ENCODE results near the gene NBAS. TPM values are rescaled to one million over a fixed set of nuclear protein-coding genes. Genes with fewer than 3 reads are reported as not detected.

Gene NBAS
- total and polyA plus RNA-seq, 7 donors, result 19.5 to 52.8 (median 27.0) TPM

DNA sequence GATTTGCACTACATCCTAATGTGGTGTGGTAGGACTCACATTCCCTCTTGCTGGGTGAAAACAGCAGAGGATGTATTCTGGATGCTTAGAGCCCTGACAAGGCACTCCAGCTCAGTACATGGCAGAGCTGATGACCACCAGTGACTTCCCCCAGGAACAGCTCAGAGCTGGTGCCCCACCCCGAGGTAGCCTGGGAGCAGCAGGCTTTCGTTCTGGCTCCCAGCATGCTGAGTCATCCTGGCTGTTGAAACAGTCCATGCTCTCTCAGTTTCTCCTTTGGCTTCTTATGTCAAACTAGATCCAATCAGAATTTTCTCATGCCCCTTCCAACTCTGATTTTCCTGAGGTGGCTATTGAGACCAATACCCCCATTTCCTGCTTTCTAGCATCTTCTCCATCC lies 438.2 kb downstream of the NBAS start:
- H3K27me3 ChIP-seq (ENCODE audit: insufficient read depth in 3 of 3, low read length in 2 of 3), result no peaks in the 10 kb centered on the region
- WGBS, 3 donors, result 32 to 61% (median 43%) methylated on average over 2 of the region's 2 CpGs
- no peak overlapping the region for H3K4me3 ChIP-seq
- no peaks in the 10 kb centered on the region for H3K4me1 ChIP-seq
- DNase-seq (no peak), ATAC-seq (no peak)
- TF ChIP-seq, protein P1, sequence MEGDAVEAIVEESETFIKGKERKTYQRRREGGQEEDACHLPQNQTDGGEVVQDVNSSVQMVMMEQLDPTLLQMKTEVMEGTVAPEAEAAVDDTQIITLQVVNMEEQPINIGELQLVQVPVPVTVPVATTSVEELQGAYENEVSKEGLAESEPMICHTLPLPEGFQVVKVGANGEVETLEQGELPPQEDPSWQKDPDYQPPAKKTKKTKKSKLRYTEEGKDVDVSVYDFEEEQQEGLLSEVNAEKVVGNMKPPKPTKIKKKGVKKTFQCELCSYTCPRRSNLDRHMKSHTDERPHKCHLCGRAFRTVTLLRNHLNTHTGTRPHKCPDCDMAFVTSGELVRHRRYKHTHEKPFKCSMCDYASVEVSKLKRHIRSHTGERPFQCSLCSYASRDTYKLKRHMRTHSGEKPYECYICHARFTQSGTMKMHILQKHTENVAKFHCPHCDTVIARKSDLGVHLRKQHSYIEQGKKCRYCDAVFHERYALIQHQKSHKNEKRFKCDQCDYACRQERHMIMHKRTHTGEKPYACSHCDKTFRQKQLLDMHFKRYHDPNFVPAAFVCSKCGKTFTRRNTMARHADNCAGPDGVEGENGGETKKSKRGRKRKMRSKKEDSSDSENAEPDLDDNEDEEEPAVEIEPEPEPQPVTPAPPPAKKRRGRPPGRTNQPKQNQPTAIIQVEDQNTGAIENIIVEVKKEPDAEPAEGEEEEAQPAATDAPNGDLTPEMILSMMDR (IDR thresholded peaks at IDR 0.05), result no peak
- H3K9me3 ChIP-seq, result no peaks in the 10 kb centered on the region
- intact Hi-C loops (cut with DNase I), result no loop called here
- H3K27ac ChIP-seq, result no peak overlapping the region
- no peaks in the 10 kb centered on the region for H3K36me3 ChIP-seq (ENCODE audit: insufficient read depth in 1 of 2, low read depth in 1 of 2)

DNA sequence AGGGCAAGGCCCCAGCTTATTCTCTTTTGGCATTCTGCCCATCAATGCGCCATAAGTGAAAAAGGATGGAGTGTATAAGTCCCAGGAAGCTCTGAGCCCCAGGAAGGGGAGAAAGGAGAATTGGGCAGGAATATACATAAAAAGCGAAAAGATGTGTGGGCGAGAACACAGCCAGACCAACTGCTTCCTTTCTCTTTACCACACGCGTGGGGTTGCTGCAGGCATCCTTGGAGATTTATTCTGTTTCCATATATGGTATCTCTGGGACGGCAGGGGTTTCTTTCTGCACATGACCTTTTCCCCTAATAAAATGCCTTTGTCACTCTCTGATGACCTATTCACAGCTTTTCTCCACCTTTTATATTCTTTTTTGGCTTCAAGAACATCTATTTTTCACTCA lies 440.5 kb downstream of the NBAS start:
- no peaks in the 10 kb centered on the region for H3K4me1 ChIP-seq
- H3K36me3 ChIP-seq (ENCODE audit: insufficient read depth in 1 of 2, low read depth in 1 of 2), result no peaks in the 10 kb centered on the region
- 58 to 66% (median 65%) methylated on average over 6 of the region's 6 CpGs for WGBS, 3 donors
- ATAC-seq (no peak), DNase-seq (no peak)
- TF ChIP-seq, protein P1 (IDR thresholded peaks at IDR 0.05), result no peak
- H3K27me3 ChIP-seq (ENCODE audit: insufficient read depth in 3 of 3, low read length in 2 of 3), result no peaks in the 10 kb centered on the region
- no peak overlapping the region for H3K27ac ChIP-seq
- H3K4me3 ChIP-seq, result no peak overlapping the region
- H3K9me3 ChIP-seq, result no peaks in the 10 kb centered on the region
- intact Hi-C loops (cut with DNase I), result no loop called here

DNA sequence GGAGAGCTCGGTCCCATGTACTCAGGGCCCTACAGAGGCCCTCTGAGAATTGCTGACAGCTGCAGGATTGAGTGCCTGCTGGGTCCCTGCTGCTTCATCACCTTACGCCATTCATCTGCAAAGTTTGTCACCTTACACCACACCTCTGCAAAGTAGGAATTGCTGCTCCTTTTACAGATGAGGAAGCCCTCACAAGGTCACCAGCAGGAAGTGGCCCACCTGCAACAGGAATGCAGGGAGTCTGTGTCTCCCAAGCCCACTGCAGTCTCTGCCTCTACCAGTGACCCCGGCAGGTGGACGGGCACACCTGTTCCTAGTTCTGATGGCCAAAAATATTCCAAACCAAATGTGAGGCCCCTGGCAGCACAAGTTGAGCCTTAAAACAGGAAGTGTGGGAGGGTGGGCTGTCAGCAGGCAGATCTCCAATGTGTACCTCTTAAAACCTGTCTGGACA lies 441.4 kb downstream of the NBAS start:
- Histone ChIP-seq H3K9me3 (no peaks in the 10 kb centered on the region), H3K4me1 (no peaks in the 10 kb centered on the region), H3K27ac (no peak overlapping the region), H3K36me3 (ENCODE audit: insufficient read depth in 1 of 2, low read depth in 1 of 2) (no peaks in the 10 kb centered on the region), H3K4me3 (no peak overlapping the region), H3K27me3 (ENCODE audit: insufficient read depth in 3 of 3, low read length in 2 of 3) (no peaks in the 10 kb centered on the region)
- 71 to 75% (median 72%) methylated on average over 4 of the region's 4 CpGs for WGBS, 3 donors
- ATAC-seq (no peak), DNase-seq (no peak)
- TF ChIP-seq, protein P1 (IDR thresholded peaks at IDR 0.05), result no peak
- intact Hi-C loops (cut with DNase I), result no loop called here

DNA sequence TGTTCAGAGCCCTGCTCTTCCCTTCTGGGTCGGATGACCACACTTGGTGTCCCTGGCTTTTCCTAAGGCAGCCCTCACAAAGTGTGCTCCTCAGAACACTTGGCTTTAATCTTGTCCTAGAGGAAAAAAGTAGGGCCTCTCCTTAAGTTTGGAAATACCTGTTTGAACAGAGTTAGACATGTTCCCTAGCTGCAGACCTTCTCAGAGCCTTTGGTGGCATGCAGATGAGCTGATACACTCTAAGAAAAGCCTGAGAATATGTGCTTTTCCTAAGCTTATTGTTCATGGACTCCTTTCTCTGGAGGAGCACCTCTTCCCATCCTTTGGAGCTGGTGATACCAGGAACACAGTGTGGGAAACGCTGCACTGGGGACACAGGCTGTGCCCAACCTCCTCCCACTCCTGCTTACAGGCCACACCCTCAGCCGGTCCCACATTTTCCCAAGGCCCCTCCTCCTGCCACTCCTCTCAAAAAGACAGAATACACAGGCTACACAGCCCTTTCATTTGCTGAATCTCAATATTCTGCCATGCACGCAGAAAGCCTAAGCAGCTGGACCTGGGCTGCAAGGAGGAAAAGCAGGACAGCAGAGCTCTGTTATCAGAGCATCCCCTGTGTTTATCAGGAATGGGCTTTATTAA lies 443.6 kb downstream of the NBAS start:
- 69 to 78% (median 77%) methylated on average over 4 of the region's 4 CpGs for WGBS, 3 donors
- intact Hi-C loops (cut with DNase I), result no loop called here

More for the DNA sequence above, 443.6 kb downstream of the NBAS start:
- no peaks in the 10 kb centered on the region for H3K36me3 ChIP-seq (ENCODE audit: insufficient read depth in 1 of 2, low read depth in 1 of 2)
- no peak overlapping the region for H3K27ac ChIP-seq
- no peaks in the 10 kb centered on the region for H3K27me3 ChIP-seq (ENCODE audit: insufficient read depth in 3 of 3, low read length in 2 of 3)
- no peaks in the 10 kb centered on the region for H3K4me1 ChIP-seq
- TF ChIP-seq, protein P1 (IDR thresholded peaks at IDR 0.05), result no peak
- ATAC-seq, result no peak
- H3K4me3 ChIP-seq, result no peak overlapping the region
- peaks cover 13% of the 10 kb centered on the region for H3K9me3 ChIP-seq
- no peak for DNase-seq

Other genes with a start within 250 kb of the NBAS start
- gene DDX1, start 30.5 kb upstream of the NBAS start, total RNA-seq, result 100 to 1,000 TPM; 116 to 143 (median 132) TPM
- gene DDX1, start 30.5 kb upstream of the NBAS start, polyA plus RNA-seq, result 100 to 1,000 TPM; 121 to 166 (median 132) TPM

All from psoas muscle (tissue), 8 donors.